ENCODE measurements around the gene LAMB4.

LAMB4 gene

DNA sequence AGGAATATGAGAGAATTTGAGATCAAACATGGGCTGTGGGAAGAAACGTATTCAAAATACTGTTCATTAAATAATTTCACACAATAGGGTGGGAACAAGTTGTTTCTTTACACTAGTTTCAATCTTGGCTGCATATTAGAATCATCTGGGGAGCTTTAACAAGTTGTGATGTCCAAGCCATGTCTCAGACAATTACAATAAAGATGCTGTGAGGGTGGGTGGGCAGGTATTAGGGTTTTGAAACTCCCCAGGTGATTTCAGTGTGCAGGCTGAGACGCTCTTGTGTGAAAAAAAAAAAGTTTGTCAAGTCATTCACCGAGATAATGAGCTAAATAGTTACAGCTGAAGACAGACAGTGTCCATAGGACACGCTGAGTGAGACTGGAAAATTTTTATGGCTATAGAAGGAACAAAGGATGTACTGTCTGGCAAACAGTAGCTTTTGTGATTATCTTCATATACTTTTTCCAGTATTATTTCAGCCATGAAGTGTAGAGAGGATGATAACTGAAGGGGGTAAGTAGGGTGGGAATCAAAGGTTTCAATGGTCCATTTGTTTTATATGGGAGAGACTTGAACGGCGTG, 12.6 kb upstream of the LAMB4 start:
- no peak for DNase-seq

DNA sequence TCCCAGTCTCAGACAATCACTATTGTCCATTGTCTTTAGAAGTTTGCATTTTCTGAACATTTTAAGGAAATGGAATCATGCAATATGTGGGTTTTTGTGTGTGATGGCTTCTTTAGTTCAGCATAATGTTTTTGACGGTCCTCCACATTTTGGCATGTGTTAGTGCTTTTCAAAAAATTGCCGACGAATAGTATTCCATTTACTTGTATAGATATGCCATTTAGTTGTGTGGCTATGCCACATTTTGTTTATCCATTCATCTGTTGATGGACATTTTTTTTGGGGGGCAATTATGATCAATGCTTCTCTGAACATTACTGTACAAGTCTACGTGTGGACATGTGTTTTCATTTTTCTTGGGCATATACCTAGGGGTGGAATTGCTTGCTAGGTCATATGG, 12.0 kb upstream of the LAMB4 start:
- DNase-seq = no peak

DNA sequence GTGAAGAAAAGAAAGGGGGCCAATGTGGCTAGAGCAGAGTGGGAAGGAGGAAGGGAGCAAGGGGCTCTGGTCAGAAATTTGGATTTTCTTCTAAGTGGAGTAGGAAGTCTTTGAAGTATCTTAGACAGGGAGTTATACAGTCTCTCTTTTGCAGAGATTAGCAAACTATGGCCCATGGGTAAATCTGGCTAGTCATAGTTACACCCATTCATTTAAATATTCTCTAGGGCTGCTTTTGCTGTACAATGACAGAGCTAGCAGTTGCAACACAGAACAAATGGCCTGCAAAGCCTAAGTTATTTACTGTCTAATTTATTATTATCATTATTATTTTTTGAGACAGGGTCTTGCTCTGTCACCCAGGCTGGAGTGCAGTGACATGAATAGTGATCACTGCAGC, 10.5 kb upstream of the LAMB4 start:
- no peak for DNase-seq

DNA sequence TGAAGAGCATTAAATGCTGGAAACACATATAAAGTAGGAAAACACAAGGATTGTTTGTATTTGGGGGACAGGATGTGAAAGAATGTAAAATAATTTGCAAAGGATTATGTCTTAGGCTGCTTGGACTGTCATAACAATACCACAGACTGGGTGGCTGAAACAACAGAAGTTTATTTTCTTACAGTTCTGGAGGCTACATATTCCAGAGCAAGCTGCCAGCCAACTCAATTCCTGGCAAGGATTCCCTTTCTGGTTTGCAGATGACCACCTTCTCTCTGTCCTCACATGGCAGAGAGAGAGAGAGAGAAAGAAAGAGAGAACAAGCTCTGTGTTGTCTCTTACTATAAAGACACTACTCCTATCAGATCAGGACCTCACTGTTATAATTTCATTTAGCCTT, 8.8 kb upstream of the LAMB4 start:
- no peak for DNase-seq

DNA sequence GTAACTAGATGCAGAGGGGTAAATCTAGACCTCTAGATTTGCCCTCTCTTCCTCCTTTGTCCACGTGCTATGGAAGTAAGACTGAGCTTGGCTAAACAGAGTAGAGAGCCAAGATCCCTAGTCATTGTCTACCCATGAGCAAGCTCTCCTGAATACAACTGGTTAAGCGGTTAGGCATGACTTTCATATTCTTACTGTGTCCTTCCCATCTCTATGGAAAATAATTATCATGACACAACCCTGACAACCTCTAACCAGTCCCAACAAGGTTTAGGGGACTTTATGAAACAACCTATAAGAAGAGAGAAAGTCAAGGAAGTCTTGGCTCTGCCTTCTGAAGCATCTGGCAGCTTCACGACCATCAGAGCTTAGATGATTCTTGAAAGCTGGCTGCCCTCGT, 7.8 kb upstream of the LAMB4 start:
- no peak for DNase-seq

DNA sequence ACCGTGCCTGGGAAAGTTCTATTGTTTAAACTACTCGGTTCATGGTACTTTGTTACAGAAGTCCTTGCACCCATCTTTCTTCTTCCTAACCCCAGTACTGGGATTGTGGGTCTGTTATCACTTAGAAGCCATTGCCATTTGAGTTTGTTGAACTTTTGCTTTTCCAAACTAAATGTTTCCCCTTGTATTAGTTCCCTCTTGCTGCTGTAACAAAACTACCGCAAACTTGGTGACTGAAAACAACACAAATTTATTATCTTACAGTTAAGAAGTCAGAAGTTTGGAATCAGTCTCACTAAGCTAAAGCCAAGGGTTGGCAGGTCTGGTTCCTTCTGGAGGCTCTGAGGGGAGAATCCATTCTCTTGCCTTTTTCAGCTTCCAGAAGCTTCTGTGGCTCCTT, 6.9 kb upstream of the LAMB4 start:
- no peak for DNase-seq

DNA sequence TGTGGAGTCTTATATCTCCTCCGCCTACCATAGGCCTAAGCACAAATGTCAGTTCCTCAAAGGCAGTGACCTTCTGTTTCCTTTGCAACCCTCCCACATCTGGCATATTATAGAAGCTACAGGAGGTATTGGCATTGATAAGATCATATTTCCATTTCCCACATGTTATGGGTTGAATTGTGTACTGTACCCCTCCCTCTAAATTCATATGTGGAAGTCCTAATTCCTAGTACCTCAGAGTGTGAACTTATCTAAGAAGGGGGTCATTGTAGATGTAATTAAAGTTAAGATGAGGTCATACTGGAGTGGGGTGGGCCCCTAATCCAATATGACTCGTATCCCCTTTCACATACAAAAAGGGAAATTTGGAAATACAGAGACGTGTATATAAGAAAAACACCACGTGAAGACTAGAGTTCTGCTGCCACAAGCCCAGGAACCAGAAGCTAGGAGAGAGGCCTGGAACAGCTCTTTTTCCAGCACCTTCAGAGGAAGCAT, 6.1 kb upstream of the LAMB4 start:
- DNase-seq = peak; percentile 75

DNA sequence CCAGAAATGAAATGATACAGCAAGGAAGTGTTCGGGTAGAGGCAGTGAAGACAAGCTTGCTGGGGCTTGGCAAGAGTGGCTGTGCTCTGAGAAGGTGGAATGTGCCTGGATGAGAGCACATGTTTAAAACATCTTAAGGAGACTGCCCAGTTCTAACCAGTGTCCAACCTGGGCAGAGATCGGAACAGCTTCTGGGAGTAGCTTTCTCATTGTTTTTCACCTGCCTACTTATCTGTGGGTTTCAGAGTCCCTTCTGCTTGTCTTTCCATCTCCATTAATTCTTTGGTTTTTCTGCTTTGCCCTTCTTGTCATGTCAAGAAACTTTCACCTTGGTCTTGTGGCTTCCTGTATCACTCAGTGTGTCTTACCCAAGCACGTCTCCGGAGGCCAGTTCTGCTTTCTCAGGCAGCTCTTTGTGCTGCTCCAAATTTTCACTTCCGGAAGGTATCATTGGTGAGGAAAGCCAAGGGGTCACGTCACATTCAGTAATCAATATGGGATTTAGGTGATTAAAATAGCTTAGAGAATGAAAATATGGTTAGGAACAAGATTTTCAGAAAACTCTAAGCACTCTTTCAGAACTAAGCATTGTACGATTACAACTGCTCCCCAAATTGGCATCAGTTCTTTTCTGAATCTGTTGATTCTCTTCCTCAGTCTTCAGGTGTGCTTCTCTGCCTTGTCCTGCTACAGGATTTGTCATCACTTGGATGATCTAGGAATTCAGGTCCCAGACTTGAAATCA, 5.5 kb upstream of the LAMB4 start:
- DNase-seq = peak; percentile 82

DNA sequence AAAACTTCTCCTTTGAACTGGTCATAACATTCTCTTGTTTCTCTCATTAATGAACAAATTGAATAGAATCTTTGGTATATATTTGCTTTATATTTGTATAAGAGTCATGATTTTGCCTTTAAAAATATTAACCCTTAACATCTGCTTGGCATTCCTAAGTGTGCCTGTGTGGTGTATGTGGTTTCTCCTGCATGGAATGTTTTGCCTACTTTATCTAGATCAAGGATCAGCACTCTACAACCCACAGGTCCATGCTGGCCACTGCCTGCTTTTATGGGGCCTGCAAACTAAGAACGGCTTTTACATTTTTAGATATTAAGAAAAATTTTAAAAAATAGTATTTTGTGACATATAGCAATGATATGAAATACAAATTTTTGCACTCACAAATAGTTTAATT, 4.3 kb upstream of the LAMB4 start:
- no peak for DNase-seq

DNA sequence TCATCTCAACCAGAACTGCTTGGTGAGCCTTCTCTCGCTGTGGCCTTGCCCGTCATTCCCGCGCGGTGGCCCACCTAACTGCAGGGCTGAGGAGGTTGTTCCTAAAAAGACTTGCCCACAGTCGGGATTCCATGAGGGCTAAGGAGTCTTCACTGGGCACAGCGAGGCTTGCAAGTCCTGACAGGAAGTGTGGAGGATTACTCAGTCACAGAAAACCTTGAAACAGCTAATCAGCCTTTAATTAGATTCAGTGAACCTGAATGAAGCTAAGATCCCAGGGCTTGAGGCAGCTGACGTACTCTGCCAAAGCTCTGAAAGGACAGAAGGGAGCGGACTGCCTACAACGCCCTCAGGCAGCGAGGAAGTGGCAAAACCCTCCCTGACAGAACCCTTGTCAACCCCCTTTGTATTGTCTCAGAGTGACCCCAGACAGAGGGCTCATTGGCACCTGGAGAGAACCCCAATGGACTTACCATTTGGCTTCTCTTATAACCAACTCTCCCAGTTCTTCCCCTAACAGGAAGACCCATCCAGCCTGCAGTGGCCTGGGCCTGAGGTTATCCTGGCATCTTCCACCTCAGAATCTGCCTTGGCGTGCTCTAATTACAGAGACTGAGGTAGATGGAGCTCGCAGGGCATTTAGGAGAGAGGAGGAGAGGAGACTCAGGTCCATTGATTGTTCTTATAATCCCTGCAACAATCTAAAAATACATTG, 2.5 kb upstream of the LAMB4 start:
- DNase-seq = no peak

DNA sequence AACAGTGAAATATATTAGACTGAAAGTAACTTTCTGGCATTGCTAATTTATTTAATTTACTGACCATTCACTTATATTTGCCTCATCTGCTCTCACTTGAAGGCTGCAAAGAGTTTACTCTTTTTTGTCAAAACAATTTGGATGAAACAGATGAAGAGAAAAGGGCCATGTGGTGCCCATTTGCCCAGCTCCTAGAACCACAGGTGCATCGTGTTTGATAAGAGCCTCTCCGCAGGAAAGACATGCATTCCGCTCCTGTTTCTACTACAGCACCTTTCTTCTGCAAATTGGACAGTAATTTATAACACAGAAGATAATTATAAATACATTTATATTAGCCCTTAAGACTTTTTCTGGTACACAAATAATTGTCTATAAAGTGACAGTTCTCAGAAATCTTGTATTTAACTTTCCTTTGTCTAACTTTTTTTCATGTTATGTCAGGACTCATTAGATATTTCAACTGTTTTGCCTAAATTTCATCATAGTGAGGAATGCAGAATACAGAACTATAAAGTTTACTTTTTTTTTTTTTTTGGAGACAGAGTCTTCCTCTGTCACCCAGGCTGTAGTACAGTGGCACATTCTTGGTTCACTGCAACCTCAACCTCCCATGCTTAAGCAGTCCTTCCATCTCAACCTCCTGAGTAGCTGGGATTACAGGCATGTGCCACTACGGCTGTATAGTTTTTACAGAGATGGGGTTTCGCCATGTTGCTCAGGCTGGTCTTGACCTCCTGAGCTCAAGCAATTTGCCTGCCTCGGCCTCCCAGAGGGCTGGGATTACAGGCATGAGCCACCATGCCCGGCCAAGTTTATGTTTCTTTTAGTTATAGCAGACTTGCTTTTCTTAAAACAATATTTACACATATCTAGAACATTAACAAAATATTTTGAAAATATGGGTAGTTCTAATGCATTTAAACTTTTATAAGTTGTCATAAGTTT, 869 bp downstream of the LAMB4 start:
- DNase-seq = no peak

DNA sequence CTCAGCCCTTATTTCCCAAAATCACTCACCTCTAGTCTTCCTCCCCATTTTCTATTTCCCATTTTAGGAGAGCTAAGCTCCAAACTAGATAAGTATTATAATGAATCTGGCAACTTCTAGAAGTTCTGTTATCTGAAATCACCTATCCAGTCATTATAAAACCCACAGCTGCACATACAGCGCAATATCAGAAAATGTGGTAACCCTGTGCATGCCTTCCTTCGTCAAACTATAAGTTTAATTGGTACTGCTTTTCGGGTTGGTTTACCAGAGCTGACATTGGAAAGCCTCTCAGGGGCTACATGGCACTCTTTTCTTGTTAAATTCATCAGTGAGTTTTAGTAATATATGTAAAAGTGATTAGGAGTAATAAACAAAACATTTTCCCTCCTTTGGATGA, 1.6 kb downstream of the LAMB4 start:
- DNase-seq = no peak

DNA sequence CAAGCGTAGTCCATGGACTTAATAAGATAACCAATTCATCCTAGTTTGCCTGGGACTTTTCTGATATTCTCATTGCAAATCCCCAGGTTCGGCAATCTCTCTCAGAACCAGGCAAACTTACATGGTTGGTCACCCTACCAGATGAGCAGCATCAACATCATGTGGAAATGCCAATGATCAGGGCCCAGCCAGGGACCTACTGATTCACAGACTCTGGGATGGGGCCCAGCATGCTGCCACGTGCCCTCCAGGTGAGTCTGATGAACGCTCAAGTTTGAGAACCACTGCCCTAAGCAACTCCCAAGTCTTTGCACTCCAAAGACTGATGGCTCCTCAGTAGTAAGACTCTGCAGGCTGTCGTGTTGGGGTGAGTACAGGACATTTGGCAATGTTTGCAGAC, 2.7 kb downstream of the LAMB4 start:
- no peak for DNase-seq

DNA sequence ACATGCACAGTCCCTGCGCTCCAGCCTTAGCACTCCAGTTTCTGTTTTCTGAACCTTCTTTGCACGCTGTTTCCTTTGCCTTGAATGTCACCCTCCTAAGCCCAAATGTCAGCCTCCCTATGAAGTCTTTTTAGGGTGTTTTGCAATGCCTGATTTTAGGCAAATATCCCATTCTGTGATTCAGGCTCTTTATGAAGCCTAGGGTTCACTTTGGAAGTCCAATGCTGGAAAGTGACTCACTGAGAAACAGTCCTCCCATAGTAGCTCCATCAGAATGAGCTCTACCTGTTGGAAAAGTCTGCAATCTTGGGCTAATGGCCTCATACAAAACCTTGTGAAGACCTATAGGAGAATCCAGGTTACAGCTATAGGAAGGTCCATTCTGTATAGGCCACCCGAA, 5.3 kb downstream of the LAMB4 start:
- no peak for DNase-seq

DNA sequence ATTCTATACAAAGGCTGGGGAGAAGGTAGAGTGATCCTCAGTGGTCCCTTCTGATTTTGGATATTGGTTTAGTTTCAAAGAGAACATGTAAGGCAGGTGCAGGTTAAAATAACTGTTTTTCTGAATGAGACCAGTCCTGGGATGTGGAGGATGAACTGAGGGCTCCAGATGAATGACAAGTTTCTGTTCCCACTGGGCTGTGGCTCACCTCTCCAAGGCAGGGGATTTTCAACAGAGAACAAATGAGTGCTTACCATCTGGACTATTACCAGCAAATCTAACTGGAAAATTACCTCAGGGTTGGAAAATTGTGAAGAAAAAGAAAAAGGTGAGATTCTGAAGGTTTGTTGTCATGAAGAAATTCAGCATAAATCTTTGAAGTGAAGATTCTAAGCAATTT, 8.0 kb downstream of the LAMB4 start:
- DNase-seq = no peak

DNA sequence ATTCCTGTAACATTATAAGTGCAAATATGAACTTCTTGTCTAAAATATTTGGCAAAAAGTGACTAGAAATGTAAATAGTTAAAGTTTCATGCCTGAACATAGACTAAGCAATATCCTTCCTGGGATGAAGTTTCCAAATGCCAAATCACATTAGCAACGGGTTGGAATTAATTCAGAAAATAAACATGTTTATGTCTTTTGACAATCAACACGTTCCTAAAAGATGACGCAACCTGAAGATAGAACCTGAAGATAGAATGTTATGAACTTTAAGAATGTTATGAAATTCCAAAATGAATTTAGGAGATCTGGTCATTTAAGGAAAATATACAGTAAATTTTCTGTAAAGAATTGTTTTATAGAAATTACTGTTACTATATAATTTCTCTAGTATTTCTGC, 9.2 kb downstream of the LAMB4 start:
- no peak for DNase-seq

DNA sequence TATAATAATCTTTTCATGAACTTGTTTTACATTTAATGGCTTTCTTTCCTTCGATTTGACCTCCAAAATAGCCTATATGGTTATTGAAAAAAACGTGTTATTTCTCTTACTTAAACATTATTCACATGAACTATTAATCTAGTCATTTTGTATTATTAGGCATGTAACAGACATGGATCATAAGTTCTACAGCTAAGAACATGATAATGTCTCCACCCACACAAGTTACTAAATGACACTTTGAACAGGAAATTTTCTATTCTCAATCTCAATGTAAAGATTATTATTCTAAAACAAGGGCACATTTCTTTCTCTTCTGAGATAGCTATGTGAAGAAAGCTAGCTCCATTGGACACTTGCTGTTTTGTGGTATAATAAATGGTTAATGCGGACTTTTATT, 10.0 kb downstream of the LAMB4 start:
- no peak for DNase-seq

DNA sequence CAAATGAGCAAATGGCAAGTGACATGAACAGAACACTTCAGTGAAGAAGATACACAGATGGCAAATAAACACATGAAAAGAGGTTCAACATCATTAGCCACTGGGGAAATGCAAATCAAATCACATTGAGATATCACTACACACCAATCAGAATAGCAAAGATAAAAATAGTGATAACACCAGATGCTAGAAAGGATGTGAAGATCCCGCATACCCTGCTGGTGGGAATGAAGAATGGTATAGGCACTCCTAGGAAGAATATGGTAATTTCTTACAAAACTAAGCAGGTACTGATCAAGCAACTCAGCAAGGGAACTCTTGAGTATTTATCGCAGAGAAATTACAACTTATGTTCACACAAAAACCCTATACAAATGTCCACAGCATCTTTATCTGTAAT, 11.2 kb downstream of the LAMB4 start:
- DNase-seq = no peak

DNA sequence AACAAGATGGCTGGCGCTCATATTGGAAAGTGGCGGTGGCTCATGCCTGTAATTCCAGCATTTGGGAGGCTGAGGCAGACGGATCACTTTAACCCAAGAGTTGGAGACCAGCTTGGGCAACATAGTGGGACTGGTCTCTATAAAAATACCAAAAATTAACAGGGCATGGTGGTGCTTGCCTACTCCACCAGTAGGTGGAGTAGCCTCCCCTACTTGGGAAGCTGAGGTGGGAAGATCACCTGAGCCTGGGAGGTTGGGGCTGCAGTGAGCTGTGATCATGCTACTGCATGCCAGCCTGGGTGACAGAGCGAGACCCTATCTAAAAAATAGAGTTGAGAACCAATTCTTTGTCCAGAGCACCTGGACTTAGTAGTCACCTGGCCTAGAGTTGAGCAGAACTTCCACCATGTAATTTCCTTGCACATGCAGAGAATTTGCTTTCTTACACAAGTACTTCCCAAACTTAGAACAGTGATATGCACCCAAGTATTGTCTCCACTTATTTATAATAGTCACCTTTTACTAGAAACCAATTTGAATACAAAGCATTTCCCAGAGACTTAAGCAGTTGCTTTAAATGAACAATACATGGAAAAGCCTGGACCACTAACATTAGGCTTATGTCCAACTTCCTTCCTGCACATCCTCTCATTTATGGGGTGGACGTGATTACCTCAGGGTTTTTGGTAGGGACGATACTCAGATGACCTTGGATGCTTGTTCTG, 15.9 kb downstream of the LAMB4 start:
- DNase-seq = peak; percentile 17

DNA sequence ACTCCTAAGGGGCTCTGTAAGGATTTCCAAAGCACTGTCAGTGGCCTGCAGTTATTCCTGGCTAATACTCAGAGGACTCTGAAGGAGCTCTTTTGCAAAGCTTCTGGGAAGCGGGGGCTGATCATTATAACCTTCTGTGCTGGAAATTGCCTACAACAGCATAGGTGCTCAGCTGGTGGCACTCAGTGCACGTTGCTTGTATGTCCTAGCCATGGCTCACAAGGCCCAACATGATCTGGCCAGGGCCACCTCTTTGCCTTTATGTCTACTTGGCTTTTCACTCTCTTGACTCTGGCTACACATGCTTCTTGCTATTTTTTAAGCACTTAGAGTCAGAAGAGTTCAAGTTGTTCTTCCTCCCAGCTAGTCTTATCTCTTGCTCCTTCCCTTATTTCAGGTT, 17.5 kb downstream of the LAMB4 start:
- DNase-seq = no peak

DNA sequence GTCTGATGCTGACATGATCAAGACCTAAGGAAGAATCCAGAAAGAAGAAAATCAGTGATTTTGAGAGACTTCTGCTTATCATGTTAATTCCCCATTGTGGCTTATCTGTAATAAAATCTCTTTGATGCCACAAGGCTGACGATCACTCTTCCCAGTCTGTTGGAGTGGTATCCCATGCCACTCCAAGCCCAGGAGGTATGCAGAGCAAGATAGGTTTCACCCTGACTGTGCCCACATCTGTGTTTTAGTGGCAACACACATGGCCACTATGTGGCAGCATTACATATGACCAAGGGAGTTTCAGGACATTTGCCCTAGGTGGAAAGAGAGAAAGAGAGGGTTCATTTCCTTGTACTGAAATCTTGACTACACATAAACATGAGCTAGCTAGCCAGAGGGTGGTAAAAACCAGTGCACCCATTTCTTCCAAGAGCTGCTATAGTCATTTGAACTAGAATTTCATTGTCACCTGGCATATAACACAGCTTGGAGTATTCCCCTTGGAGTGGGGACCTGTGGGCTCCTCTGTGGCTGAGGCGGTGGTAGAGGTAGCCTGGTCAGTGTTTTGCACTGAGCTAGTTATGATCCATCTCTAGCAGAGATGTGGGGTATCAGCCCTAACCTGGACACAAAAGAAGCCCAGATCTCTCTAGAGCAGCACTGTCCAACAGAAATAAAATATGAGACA, 20.8 kb downstream of the LAMB4 start:
- peak; percentile 32 for DNase-seq

DNA sequence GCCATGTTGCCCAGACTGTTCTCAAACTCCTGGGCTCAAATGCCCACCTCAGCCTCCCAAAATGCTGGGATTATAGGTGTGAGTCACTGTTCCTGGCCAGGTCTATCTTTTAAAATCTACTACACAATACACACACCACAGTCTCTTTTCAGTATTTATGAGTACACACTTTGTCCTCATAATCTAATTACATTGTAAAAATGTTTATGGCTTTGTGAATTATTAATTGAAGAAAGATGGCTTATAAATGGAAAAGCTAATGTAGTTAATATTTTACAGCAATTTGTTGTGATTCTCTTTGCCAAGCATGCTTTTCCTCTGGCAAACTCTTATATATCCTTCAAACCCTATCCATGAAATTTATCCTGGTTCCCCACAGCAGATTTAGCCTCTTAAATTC, 22.0 kb downstream of the LAMB4 start:
- no peak for DNase-seq

Data from inflammatory macrophage treated with lipopolysaccharide for 4 hours (primary cell).